GDM1 (cell line): ENCODE results near the gene MISP.

Experiments used
- DNase-seq: peaks from one replicate; lab custom pipeline; 2025; lab: John Stamatoyannopoulos, UW

The MISP gene

DNA sequence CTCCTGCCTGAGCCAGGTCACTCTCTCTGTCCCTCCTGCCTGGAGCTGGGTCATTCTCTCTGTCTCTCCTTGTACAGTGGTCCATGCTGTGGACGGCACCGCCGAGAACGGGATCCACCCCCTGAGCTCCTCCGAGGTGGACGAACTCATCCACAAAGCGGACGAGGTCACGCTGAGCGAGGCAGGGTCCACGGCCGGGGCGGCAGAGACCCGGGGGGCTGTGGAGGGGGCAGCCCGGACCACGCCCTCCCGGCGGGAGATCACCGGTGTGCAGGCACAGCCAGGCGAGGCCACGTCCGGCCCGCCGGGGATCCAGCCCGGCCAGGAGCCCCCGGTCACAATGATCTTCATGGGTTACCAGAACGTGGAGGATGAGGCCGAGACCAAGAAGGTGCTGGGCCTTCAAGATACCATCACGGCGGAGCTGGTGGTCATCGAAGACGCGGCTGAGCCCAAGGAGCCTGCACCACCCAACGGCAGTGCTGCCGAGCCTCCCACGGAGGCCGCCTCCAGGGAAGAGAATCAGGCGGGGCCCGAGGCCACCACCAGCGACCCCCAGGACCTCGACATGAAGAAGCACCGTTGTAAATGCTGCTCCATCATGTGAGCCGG is 4.6 kb upstream of the MISP start:
- DNase-seq, result no peak

DNA sequence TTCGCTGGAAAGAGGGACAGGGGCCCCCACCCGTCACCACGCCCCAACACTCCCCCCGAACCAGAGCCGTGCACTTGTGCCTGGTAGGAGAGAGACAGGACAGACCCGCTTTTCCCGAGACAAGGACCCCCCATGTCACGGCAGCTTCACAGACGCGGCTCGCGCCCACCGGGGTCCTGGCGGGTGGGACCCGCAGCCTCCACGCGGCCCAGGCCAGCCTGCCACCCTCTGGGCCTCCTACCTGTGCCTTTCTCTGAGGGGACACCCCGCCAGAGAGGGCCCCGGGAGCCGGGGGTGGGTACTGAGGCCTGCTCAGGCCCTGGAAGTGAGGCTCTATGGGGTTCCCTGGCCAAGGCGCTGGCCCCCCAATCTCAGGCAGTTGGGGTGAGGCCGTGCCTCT is 4.0 kb upstream of the MISP start:
- DNase-seq, result no peak

DNA sequence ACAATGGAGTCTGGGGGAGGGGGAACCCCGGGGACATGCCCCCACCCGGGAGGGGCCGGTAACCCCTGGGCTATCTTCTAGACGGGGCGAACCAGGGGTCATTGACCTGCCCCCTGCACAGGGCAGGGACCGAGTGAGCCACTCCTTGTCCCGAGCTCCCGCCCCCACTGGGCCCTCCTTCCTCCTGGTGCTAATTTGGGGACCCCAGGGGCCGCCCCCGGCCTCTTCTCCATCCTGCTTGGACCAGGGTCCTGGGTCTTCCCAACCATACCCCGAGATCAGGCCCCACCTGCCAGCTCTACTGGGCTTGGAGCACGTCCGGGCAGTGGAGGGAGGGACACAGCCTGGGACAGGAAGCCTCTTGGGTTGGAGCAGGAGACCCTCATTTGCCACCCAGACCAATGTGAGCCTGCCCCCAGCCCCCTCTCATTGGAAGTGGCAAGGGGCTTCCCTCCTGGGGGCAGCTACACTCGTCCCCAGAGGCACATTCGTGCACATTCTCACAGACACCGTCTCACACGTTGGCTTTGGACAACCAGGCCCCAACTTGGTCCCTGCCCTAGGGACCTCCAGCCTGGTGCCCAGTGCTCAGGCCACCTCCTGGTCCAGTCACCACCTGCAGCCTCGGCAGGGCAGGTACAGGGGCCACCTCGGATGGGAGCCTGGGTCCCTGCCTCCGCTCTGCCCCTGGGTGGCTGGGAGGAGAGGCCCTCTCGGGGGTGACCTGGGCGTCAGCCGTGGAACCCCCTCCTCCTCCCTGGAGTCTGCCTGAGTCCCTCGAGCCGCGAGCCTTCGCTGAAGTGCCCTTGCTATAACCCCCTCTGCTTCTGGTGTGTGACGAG is 3.3 kb upstream of the MISP start:
- DNase-seq, result no peak

DNA sequence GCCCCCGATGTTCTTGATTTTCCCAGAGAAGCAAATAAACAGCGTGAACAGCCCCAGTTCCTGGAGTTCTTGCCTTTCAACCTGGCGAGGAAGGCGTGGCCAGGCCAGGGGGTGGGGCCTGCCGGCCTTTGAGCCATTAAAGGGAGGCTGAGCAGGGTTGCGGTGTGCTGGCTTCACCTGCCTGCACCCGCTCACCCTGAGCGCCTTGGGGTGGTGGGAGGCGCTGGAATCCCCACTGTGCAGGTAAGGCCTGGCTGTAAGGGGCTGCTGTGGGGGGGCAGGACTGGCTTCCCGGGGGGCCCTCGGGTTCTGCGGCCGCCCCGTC is 2.7 kb upstream of the MISP start:
- DNase-seq, result no peak

DNA sequence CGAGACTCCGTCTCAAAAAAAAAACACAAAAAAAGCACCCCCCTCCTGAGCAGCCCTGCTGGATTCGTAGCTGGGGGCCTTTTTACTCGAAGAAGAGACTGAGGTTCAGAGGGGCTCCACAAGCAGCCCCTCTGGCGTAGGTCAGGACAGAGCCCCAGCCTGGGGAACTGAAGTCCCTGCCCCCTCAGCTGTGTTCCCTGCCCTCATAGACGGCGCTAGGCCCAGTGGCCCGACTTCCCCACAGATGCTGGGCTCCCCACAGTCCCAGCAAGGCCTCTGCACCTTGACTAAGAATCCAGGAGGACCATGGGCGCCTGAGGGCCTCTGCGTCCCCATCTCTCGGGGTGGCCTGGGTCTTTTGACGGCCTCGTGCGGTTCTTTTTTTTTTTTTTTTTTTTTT is 1.1 kb upstream of the MISP start:
- no peak for DNase-seq

DNA sequence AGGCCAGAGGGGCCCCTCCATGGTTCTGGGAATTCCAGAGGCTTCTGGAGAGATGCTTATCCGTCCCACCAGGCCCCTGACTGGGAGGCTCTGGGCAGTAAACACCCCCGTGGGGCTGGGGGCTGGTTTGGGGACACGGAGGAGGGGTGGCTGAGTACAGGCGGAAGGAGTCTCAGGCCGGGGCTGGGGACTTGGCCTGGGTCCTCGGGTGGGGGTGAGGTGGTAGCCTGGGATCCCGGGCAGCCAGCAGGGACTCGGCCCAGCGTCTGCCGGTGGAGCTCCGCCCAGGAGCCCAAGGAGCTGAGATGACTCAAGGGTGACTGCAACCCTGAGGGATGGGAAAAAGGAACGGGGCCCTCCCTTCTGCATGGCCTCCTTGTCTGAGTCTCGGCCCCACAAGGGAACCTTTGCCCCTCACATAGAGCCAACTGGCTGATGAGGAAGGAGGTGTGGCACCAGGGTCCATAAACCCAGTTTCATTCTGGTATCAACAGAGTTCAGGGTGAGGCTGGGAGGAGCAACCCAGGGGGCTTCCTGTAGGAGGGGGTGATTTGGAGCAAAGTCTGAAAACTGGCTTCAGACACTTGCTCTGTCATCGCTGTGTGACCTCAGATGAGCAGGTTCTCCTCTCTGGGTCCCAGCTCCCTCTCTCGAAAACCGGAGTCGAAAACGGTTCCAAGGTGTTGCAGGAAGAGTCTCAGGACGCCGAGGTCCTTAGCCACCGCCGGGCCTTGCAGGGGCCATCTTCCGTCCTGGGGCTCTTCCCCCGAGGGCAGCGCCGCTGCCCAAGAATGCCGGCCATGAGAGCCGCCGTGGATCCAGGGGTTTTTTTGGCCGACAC is 809 bp downstream of the MISP start:
- no peak for DNase-seq

DNA sequence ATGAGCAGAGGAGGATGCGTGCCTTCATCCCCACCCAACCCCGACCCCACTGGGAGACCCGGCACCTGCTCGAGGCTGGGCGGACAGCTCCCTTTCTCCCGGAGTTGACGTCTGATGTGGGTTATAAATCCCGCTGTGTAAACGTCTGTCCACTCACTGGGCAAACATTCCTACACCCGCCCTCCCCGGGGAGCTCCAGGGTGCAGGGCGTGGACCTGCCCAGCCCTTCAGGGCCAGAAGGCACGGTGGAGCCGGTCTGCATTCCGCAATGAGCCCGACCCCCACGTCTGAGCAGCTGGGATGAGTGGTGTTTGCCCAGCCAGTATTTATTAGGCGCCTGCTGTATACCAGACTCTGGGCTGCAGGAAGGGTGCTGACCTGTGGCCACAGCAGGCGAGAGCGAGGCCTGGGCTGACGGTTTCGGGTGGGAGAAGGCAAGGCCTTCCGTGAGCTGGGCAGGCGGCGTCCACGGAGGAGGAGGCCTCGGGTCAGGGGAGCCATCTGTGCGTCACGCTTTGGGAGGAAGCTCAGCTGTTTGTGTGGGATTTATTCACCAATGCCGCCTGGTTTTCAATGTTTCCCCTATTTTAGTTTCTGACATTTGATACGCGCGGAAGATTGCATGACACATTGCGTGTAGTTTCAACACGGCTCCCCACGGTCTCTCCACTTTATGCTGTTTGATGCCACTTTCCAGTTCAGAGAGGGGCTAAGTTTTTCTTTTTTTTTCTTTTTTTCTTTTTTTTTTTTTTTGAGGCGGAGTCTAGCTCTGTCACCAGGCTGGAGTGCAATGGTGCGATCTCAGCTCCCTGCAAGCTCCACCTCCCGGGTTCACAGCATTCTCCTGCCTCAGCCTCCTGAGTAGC is 2.0 kb downstream of the MISP start:
- DNase-seq, result no peak

DNA sequence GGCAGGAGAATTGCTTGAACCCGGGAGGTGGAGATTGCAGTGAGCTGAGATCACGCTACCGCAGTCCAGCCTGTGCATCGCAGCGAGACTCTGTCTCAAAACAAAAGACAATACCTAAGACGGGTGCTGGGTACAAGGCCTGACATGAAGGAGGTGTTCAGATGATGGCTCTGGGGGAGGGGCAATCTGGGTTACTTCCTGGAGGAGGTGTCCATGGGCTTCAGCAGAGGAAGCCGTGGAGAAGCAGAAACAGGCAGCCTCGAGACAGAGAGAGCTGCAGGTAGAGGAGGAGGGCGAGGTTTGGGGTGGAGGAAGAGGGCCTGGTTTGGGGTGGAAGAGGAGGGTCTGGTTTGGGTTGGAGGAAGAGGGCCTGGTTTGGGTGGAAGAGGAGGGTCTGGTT is 3.6 kb downstream of the MISP start:
- DNase-seq, result no peak

DNA sequence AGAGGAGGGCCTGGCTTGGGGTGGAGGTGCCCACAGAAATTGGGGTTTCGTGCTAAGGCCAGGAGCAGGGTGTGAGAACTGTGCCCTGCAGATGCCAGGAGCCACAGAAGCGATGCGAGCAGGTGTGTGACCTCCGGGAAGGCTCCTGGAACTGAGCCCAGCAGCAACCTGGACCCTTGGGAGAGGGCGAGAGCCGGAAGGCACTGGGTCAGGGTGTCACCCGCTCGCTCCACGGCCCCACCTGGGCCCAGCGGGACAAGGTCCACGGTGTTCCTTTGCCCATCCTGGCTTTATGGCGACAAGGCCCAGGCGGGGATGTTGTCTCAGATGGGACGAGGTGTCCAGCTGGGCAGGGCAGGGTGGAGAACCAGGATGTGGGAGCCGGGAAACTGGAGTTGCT is 4.2 kb downstream of the MISP start:
- no peak for DNase-seq

DNA sequence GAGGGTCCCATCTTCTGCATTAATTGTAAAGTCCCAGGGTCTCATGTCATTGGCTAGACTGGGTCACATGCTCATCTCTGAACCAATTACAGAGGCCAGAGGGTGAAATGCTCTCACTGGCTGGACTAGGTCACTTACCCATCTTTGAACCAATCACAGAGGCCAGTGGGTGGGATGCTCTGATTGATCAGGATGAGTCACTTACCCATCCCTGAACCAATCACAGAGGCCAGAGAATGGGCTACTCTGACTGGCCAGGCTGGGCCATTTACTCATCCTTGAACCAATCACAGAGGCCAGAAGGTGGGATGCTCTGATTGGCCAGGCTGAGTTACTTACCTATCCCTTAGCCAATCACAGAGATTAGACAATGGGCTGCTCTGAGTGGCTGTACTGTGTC is 5.3 kb downstream of the MISP start:
- no peak for DNase-seq

DNA sequence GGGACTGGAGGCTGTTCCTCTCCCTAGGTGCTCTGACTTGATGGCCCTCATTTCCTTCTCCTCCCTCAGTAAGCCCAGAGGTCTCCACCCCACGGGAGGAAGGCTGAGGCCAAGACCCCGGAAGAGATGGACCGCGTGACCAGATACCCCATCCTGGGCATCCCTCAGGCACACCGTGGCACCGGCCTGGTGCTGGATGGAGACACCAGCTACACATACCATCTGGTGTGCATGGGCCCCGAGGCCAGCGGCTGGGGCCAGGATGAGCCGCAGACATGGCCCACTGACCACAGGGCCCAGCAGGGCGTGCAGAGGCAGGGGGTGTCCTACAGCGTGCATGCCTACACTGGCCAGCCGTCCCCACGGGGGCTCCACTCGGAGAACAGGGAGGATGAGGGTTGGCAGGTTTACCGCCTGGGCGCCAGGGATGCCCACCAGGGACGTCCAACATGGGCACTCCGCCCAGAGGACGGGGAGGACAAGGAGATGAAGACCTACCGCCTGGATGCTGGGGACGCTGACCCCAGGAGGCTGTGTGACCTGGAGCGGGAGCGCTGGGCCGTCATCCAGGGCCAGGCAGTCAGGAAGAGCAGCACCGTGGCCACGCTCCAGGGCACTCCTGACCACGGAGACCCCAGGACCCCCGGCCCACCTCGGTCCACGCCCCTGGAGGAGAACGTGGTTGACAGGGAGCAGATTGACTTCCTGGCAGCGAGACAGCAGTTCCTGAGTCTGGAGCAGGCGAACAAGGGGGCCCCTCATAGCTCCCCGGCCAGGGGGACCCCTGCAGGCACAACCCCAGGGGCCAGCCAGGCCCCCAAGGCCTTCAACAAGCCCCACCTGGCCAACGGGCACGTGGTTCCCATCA is 6.1 kb downstream of the MISP start:
- no peak for DNase-seq

DNA sequence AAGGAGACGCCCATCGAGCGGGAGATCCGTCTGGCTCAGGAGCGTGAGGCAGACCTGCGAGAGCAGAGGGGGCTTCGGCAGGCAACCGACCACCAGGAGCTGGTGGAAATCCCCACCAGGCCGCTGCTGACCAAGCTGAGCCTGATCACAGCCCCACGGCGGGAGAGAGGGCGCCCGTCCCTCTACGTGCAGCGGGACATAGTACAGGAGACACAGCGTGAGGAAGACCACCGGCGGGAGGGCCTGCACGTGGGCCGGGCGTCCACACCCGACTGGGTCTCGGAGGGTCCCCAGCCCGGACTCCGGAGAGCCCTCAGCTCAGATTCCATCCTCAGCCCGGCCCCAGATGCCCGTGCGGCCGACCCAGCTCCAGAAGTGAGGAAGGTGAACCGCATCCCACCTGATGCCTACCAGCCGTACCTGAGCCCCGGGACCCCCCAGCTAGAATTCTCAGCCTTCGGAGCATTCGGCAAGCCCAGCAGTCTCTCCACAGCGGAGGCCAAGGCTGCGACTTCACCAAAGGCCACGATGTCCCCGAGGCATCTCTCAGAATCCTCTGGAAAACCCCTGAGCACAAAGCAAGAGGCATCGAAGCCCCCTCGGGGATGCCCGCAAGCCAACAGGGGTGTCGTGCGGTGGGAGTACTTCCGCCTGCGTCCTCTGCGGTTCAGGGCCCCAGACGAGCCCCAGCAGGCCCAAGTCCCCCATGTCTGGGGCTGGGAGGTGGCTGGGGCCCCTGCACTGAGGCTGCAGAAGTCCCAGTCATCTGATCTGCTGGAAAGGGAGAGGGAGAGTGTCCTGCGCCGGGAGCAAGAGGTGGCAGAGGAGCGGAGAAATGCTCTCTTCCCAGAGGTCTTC is 7.1 kb downstream of the MISP start:
- DNase-seq, result no peak

DNA sequence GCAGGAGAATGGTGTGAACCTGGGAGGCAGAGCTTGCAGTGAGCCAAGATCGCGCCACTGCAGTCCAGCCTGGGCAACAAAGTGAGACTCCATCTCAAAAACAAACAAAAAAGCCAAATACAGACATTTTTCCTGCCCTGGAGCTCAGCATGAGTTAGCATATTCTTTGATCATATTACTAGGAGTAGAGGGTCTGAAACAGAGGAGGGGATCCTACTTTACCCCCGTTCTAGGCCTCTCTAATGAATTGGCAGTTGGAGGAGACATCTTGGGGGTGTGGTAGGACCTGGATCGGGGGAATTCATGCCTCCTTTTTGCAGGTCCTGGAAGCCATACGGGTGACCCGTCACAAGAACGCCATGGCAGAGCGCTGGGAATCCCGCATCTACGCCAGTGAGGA is 12.3 kb downstream of the MISP start:
- DNase-seq, result no peak

DNA sequence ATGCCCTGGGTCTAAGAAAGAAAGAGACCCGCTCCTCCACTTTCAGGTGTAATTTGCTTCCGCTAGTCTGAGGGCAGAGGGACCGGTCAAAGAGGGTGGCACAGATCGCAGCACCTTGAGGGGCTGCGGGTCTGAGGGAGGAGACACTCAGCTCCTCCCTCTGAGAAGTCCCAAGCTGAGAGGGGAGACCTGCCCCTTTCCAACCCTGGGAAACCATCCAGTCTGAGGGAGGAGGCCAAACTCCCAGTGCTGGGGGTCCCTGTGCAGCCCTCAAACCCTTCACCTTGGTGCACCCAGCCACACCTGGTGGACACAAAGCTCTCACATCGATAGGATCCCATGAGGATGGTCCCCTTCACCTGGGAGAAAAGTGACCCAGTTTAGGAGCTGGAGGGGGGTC is 13.0 kb downstream of the MISP start:
- DNase-seq, result no peak

DNA sequence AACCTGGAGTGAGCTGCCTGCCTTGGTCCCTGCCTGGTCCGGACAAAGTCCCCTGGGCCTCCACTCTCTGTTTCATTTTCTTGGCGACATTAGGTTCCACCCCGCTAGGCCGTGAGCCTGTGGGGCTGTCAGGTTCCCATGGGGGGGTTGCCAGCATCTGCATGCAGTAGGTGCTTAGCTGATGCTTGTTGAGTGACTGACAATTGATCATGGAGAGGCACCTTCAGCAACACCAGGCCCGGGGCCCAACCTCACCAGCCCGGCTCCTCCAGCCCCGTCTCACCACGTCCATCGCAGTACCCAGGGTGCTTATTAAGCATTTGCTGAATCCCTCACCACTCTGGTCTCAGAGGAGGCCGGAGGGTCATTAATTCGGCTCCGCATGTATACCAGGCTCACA is 13.4 kb downstream of the MISP start:
- DNase-seq, result no peak

DNA sequence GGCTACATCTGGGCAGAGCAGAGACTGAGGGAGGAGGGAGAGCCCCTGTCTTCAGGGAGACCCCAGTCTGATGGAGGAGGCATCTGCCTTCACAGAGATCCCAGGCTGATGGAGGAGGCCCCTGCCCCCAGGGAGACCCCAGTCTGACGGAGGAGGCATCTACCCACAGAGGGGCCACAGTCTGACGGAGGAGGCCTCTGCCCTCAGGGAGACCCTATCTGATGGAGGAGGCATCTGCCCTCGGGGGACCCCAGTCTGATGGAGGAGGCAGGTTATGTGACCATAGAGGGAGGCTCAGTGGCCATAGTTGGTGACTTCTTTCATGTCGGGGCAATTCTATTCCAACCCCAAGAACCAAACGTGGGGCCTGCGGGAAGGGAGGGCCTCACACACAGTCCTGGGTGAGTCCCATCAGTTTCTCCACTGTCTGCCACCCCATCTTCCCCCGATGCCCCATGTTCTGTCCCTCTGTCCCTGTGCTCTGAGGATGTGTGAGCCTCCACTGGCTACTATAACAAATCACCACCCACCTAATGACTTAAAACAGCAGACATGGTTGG is 14.3 kb downstream of the MISP start:
- no peak for DNase-seq

DNA sequence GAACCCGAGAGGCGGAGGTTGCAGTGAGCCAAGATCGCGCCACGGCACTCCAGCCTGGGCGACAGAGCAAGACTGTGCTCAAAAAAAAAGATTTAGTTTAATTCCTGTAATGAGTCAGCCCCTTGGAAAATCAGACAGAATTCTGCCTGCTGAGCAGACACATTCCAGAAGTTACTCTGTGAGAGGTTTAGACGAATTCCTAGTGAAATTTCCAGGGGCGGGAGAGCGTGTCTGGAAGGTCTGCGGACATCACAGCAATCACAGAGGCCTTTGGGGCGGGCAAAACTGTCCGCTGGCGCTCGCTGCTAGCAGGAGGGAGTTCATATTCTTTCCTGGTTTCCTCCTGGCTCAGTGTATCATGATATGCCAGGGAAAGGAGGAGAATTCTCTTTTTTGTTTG is 17.5 kb downstream of the MISP start:
- DNase-seq, result no peak

DNA sequence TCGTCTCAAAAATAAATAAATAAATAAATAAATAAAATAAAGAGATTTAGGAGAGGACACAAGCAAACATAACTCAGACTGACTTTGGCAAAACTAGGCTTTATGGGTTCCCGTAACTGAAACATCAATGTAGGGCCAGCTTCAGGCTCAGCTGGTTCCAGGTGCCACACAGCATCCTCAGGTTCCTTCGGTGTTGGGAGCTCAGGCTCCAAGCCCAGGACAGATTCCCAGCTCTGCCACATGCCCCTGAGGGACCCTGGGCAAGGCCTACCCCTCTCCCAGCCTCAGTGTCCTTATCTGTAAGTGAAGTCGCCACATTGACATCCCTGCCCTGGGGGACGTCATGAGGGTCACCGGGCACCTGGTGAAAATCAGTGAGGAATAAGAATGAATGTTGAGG is 18.7 kb downstream of the MISP start:
- no peak for DNase-seq

DNA sequence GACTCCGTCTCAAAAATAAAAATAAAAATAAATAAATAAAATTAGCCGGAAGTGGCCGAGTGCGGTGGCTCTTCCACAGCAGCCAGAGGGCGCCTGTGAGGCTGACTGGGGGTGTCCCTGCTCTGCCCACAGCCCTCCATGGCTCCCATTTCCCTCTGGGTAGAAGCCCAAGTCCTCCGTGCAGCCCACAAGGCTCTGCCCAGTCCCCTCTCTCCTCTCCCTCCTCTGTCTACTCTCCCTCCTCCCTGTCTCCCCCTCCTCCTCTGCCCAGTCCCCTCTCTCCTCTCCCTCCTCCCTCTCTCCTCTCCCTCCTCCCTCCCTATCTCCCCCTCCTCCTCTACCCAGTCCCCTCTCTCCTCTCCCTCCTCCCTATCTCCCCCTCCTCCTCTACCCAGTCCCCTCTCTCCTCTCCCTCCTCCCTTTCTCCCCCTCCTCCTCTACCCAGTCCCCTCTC is 20.4 kb downstream of the MISP start:
- no peak for DNase-seq

DNA sequence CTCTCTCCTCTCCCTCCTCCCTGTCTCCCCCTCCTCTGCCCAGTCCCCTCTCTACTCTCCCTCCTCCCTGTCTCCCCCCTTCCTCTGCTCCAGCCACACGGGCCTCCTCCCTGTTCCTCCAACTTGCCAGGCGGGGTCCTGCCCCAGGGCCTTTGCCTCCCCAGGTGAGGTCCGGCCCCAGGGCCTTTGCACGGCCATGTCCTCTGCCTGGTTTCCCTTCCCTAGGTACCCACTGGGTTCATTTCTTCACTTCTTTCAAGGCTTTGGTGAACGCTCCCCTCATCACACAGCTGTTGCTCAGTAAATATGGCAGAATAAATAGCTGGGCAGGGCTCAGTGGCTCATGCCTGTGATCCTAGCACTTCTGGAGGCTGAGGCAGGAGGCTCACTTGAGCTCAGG is 21.2 kb downstream of the MISP start:
- no peak for DNase-seq
